Measurements from ENCODE around the gene SYVN1. TPM values are rescaled to one million over a fixed set of nuclear protein-coding genes. Genes with fewer than 3 reads are reported as not detected.

The SYVN1 gene
- total and polyA plus RNA-seq, 2 donors (not counting 1 experiment from before 2014, with no cell fraction given): 187 to 282 TPM

- 97% methylated on average over 5 of the region's 5 CpGs for WGBS (ENCODE audit: insufficient coverage)
Measured at GRCh38 chr11:65148657-65149056, 14.3 kb upstream of the SYVN1 start.

More at GRCh38 chr11:65148657-65149056, 14.3 kb upstream of the SYVN1 start:
- Histone ChIP-seq H2AFZ (ENCODE audit: insufficient read depth, low read depth, low read length, poor library complexity, severe bottlenecking) (no peak overlapping the region), H3K27me3 (replicated peaks in 1 of 4; ENCODE audit: control extremely low read depth in 1 of 4, control insufficient read depth in 3 of 4, insufficient read depth in 4 of 4, low read length in 3 of 4) (no peaks in the 10 kb centered on the region), H3K27ac (ENCODE audit: low read length in 2 of 2) (no peak overlapping the region), H3K9ac (ENCODE audit: low read length) (no peak overlapping the region), H3K4me3 (ENCODE audit: control extremely low read depth in 1 of 5, extremely low read depth in 1 of 5, insufficient read depth in 1 of 5, low read depth in 2 of 5, low read length in 4 of 5) (no peak overlapping the region), H3K36me3 (replicated peaks in 1 of 2; ENCODE audit: control extremely low read depth in 1 of 2, control insufficient read depth in 1 of 2, extremely low read depth in 1 of 2, insufficient read depth in 2 of 2, low read length in 1 of 2) (no peaks in the 10 kb centered on the region), H4K20me1 (ENCODE audit: control insufficient read depth, insufficient read depth, low read length, poor library complexity, severe bottlenecking) (no peaks in the 10 kb centered on the region), H3K4me2 (replicated peaks; ENCODE audit: low read depth, low read length, poor library complexity, severe bottlenecking) (no peak overlapping the region), H3K9me3 (ENCODE audit: control extremely low read depth in 1 of 3, control insufficient read depth in 2 of 3, insufficient read depth in 1 of 3, low read length in 2 of 3) (no peaks in the 10 kb centered on the region), H3K4me1 (ENCODE audit: control insufficient read depth in 2 of 2, insufficient read depth in 2 of 2, low read length in 2 of 2) (peaks cover 23 to 27% of the 10 kb centered on the region in 2 donors), H3K79me2 (ENCODE audit: control insufficient read depth, insufficient read depth, low read length) (no peaks in the 10 kb centered on the region)
- intact Hi-C loops (cut with micrococcal nuclease): no loop called here
- TF ChIP-seq CTCF (IDR thresholded peaks at IDR 0.05): no peak
- no peak for TF ChIP-seq EZH2 (IDR thresholded peaks at IDR 0.05; ENCODE audit: borderline replicate concordance, insufficient read depth, low read depth, low read length, poor library complexity, severe bottlenecking)
- no peaks in the 10 kb centered on the region for H3K9me3 Mint-ChIP-seq (ENCODE audit: insufficient read depth)
- no peak overlapping the region for H3K4me3 Mint-ChIP-seq
- H3K4me1 Mint-ChIP-seq: peaks cover 41% of the 10 kb centered on the region
- ChIA-PET POLR2A (interaction anchor here (0.7 kb wide), 1 partner anchor 366 kb away, joined by 3 read pairs; no protein-coding TSS in a partner anchor), CTCF (no interaction called here)
- DNase-seq (no peak), ATAC-seq (ENCODE audit: low read depth) (no peak)
- no peaks in the 10 kb centered on the region for H3K27me3 Mint-ChIP-seq
- no peak overlapping the region for H3K27ac Mint-ChIP-seq
